Skeletal muscle cell (primary cell): Measurements from ENCODE around the gene TRIM38.

Experiments
- DNase-seq: peaks from one replicate; pipeline ENCODE4 v3.0.0-alpha.2; 2010; ENCODE audit warnings: low read depth
- H3K4me3 ChIP-seq: 2 replicates; pipeline ENCODE4 v1.5.1; 2011; ENCODE audit warnings: low read depth, mild to moderate bottlenecking, control low read depth, low read length, moderate library complexity

The TRIM38 gene

GRCh38 chr6:26021350-26022131, 58.9 kb downstream of the TRIM38 start:
- DNase-seq = peak; percentile 82
- H3K4me3 ChIP-seq = peak overlapping the region; percentile 73

GRCh38 chr6:26022132-26022472, 59.5 kb downstream of the TRIM38 start:
- no peak for DNase-seq
- peak overlapping the region; percentile 73 for H3K4me3 ChIP-seq

DNA sequence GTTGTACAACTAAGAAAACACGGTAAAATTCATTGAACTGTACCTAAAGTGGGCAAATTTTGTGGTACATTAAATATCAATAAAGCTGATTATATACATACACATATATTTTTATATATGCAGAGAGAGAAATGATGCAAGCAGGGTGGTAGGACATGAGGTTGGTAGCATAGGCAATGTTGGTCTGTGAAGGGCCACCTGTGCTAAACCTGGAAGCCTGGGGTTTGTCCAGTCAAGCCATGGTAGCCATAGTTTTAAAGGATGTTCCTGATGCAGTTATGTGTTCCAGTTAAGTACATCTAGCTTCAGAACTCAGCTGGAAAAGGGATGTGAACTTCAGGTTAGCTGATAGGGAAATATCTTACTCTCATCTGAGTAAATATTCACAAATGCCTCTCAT, 60.1 kb downstream of the TRIM38 start:
- DNase-seq = no peak
- H3K4me3 ChIP-seq = no peak overlapping the region

DNA sequence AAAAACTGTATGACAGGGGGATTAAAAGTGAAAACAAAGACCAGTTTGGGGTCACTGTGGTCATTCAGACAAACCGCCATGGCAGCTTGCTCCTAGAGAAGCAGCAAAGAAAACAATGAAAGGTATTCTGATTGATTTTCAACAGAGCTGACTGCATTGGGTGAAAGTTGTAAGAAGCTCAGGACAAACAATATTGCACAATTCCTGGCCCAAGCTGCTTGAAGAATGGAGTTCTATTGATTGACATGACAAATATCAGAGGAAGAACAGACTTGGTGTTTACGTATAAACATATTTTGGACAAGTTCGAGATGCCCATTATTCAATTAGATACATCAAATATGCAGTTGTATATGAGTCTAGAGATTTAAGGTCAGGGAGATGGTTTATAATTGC, 62.0 kb downstream of the TRIM38 start:
- no peak overlapping the region for H3K4me3 ChIP-seq
- no peak for DNase-seq

GRCh38 chr6:26025047-26025893, 62.7 kb downstream of the TRIM38 start:
- no peak for DNase-seq
- H3K4me3 ChIP-seq = no peak overlapping the region

- H3K4me3 ChIP-seq = peak overlapping the region; percentile 79
- peak; percentile 87 for DNase-seq
Measured at GRCh38 chr6:26025894-26026832, 63.6 kb downstream of the TRIM38 start.

GRCh38 chr6:26026833-26027490, 64.4 kb downstream of the TRIM38 start:
- H3K4me3 ChIP-seq = peak overlapping the region; percentile 79
- peak; percentile 79 for DNase-seq

DNA sequence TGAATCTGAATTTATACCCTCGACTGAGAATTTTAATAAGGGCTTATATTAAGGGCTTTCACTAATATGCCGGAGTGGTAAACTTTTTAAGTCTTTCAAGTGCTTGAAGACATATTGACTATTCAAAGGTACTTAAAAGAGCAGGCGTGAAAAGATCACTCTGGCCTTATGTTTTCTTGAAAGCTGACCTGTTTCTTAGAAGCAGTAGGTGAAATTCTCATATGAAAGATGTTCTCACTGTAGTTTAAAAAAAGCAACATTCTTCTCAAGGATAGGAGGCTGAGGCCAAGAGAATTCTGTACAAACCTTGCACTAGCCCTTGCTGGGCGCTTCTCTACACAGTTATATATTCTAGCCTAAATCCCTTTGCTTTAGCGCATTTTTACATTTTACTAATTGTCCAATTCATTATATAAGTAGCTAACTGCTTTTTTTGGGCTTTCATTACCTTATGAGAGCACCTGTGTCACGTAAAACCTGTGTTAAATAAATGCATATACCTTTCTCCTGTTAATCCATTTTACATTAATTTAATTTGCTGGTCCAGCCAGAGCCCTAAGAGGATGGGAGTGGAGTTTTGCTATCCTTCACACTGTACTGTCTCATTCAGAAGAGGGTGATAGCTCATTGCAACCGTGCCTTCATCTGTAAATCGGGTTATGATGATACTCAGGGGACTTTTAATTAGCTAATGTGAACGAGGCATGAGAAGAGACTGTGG, 65.0 kb downstream of the TRIM38 start:
- peak overlapping the region; percentile 79 for H3K4me3 ChIP-seq
- DNase-seq = no peak

DNA sequence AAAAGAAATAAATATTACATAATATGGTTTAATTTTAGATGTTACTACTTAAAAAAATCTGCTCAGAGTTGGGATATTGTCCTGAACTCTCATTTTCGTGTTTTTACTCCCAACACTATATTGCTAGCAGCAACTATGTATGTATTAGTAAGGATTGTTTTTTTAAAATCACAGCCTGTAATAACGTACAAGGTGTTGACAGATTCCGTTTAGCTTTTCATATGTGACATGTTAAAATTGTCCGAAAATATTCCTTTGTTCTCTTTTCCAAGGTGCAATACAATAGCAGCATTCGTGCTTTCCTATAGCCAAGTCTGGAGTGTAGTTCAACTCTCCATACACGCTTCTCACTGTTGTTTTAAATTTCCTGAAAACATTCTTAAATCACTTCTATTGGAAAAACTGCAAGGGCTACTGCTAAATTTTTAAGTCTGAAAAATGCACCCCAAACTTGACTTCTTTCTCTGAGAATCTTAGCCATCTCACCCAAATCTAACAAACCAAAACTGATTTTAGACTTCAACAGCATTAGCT, 65.7 kb downstream of the TRIM38 start:
- no peak for DNase-seq
- no peak overlapping the region for H3K4me3 ChIP-seq

GRCh38 chr6:26028746-26029569, 66.4 kb downstream of the TRIM38 start:
- no peak for DNase-seq

DNA sequence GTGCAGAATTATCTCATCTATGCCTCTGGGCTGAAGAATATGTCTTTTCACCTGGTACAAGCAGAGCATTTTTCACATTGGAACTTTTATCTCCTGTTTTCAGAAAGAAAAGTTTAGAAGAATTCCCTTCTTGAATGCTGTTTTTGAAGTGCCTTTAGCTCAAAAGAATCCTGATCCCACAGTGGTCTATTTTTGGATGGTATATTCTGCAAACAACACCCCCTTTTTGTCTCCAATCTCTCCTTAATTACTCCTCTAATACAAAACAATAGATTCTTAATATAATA, 66.9 kb downstream of the TRIM38 start:
- H3K4me3 ChIP-seq = no peak overlapping the region
- no peak for DNase-seq

More at GRCh38 chr6:26028746-26029569, 66.4 kb downstream of the TRIM38 start:
- H3K4me3 ChIP-seq = no peak overlapping the region

GRCh38 chr6:26029857-26030653, 67.5 kb downstream of the TRIM38 start:
- no peak overlapping the region for H3K4me3 ChIP-seq
- no peak for DNase-seq

DNA sequence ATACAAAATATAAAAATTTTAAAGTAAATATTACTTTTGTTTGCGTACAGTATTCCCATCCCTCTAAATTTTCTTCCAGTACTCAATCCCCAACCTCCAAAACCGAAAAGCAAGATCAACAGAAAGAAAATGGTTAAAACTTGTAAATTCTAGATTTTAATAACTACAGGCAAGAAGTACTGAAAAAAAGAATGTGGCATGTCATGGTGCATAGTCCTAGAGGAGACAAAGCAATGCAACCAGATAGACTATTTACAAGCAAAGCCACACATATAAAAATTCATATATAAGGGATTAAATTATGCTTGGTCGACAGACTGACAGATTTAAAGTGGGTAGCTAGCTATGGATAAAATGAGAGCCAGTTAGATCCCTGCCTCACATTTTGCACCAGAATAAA, 68.1 kb downstream of the TRIM38 start:
- no peak for DNase-seq
- H3K4me3 ChIP-seq = no peak overlapping the region

GRCh38 chr6:26031151-26031594, 68.6 kb downstream of the TRIM38 start:
- peak overlapping the region; percentile 63 for H3K4me3 ChIP-seq

DNA sequence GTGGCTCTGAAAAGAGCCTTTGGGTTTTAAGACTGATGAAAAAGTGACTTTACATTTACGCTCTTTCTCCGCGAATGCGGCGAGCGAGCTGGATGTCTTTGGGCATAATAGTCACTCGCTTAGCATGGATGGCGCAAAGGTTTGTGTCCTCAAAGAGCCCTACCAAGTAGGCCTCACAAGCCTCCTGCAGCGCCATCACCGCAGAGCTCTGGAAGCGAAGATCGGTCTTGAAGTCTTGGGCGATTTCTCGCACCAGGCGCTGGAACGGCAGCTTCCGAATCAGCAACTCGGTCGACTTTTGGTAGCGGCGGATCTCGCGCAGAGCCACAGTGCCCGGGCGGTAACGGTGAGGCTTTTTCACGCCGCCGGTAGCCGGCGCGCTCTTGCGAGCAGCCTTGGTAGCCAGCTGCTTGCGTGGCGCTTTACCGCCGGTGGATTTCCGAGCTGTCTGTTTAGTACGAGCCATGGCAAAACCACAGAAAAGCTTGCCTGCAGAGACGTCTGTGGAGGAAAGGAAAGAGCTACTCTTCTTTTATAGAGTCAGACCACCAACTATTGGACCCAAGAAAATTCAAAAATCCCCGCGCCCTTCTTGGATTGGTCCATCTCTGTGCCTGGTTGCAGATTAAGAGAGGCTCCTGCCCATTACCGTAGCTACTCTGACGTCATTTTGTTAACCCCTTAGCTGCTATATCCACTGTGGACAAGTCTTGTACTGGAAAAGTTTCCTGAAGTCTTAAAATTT, 69.2 kb downstream of the TRIM38 start:
- peak; percentile 86 for DNase-seq
- peak overlapping the region; percentile 63 for H3K4me3 ChIP-seq

More at GRCh38 chr6:26031151-26031594, 68.6 kb downstream of the TRIM38 start:
- no peak for DNase-seq
